Muscle layer of colon (tissue), 2 donors: ENCODE results near the gene FAM240B.
A peak's percentile ranks its signal among the peaks of the same experiment; 100 is the strongest.

ENCODE experiments used
- H3K27ac ChIP-seq: one replicate; pipeline ENCODE4 v1.7.0; 2013; ENCODE audit warnings: low read depth, mild to moderate bottlenecking, low read length, moderate library complexity
- H3K27me3 ChIP-seq, 2 donors: one replicate each; pipeline ENCODE4 v1.7.0; 2013; ENCODE audit warnings: low read length in 2 of 2, mild to moderate bottlenecking in 2 of 2; ENCODE audit not compliant: insufficient read depth in 2 of 2, control insufficient read depth in 1 of 2
- H3K36me3 ChIP-seq: one replicate; pipeline ENCODE4 v1.7.0; 2013; ENCODE audit warnings: mild to moderate bottlenecking, low read length; ENCODE audit not compliant: insufficient read depth
- H3K4me1 ChIP-seq: one replicate; pipeline ENCODE4 v1.7.0; 2013; ENCODE audit warnings: mild to moderate bottlenecking, low read length; ENCODE audit not compliant: insufficient read depth
- H3K4me3 ChIP-seq, 2 donors: one replicate each; pipeline ENCODE4 v1.7.0; 2013; ENCODE audit warnings: low read length in 2 of 2, low read depth in 1 of 2, mild to moderate bottlenecking in 1 of 2, moderate library complexity in 1 of 2
- H3K9ac ChIP-seq: one replicate; pipeline ENCODE4 v1.7.0; 2013; ENCODE audit warnings: low read length
- H3K9me3 ChIP-seq: one replicate; pipeline ENCODE4 v1.7.0; 2013; ENCODE audit warnings: mild to moderate bottlenecking, low read length
- donor health status: abdominal sarcoma.
- donor health status: Adenocarcinoma of cecum.

Gene FAM240B

DNA sequence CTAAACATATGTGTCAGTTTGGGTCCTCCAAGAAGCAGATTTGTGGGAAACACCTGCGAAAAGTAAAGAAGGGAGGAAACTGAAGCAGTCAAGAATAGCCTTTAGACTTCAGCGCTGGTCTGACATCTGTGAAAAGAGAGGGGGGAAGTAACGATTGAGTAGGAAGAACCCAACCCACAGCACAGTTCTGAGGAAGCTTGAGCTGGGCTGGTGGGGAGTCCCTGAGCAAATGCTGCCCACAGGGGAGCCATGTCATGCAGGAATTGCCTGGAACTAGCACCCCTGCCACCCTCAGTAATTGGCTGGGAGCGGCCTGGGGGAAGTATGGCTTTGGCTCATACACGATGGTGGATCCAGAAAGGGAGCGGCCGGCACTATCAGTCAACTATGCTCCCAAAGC lies 20.6 kb downstream of the FAM240B start:
- Histone ChIP-seq H3K36me3 (no peaks in the 10 kb centered on the region), H3K4me1 (no peaks in the 10 kb centered on the region), H3K27ac (no peak overlapping the region)

DNA sequence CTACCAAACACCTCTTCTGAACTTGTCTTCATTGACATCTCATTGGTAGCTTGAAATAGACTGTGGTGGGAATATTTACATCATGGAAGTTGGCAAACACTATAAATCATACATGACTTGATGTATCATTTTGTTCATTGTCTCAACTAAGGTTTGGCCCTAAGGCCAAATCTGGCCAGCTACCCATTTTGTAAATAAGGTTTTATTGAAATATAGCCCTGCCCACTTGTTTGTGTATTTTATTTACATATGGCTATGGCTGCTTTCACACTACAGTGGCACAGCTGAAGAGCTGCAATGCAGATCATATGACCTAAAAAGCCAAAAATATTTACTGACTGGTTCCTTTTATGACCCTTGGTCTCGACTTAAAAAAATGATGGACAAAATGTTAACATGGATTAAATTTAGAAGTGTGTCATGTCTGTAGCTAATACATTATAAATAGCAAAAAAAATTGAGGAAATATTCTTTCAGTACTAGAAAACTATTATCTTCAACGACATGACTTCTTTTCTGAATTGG lies 22.1 kb downstream of the FAM240B start:
- Histone ChIP-seq H3K9me3 (no peaks in the 10 kb centered on the region), H3K4me3 (no peak overlapping the region), H3K27me3 (no peaks in the 10 kb centered on the region), H3K4me1 (no peaks in the 10 kb centered on the region), H3K9ac (no peak overlapping the region), H3K27ac (no peak overlapping the region), H3K36me3 (no peaks in the 10 kb centered on the region)

More for the DNA sequence above, 20.6 kb downstream of the FAM240B start:
- Histone ChIP-seq H3K4me3 (no peak overlapping the region), H3K27me3 (no peaks in the 10 kb centered on the region), H3K9ac (no peak overlapping the region), H3K9me3 (no peaks in the 10 kb centered on the region)

DNA sequence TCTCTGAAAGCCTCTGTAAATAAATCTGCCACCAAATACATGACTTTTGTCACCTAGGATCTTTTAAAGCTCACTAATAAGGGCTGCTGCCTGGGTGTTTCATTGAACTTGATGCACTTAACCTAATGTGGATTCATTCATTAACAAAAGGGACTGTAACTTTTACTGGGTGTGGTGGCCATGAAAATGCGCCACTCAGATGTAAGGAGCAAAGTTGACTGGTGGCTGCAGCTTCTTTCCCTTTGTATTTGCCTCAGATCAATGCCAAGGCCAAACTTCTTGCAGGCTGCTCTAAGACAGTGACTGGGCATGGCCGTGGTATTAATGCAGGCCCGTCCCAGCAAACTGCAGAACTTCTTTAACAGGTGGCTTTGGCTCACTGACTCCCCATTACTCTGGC lies 22.9 kb downstream of the FAM240B start:
- H3K4me3 ChIP-seq, result no peak overlapping the region
- H3K9me3 ChIP-seq, result no peaks in the 10 kb centered on the region
- H3K4me1 ChIP-seq, result no peaks in the 10 kb centered on the region
- no peak overlapping the region for H3K27ac ChIP-seq
- H3K27me3 ChIP-seq, result no peaks in the 10 kb centered on the region
- H3K9ac ChIP-seq, result no peak overlapping the region
- H3K36me3 ChIP-seq, result no peaks in the 10 kb centered on the region

DNA sequence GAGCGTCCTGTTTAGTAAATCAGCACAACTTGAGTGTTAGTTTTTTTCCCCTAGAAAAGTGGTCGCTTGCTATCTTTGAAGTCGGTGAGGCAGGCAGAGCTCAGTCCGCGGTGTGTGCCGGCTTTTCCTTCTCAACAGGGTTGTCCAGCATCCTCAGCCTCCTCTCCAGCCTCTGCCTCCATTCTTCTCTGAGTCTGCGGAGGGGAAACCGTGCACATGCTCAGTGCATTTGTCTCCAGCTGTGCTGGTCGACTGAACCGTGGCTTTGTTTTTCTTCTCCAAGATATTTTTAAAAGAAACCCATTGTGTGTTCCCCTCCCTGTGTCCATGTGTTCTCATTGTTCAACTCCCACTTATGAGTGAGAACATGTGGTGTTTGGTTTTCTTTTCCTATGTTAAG lies 25.3 kb downstream of the FAM240B start:
- no peaks in the 10 kb centered on the region for H3K4me1 ChIP-seq
- no peak overlapping the region for H3K27ac ChIP-seq
- no peaks in the 10 kb centered on the region for H3K36me3 ChIP-seq
- no peak overlapping the region for H3K9ac ChIP-seq
- H3K4me3 ChIP-seq, result no peak overlapping the region
- no peaks in the 10 kb centered on the region for H3K9me3 ChIP-seq
- H3K27me3 ChIP-seq, result no peaks in the 10 kb centered on the region

DNA sequence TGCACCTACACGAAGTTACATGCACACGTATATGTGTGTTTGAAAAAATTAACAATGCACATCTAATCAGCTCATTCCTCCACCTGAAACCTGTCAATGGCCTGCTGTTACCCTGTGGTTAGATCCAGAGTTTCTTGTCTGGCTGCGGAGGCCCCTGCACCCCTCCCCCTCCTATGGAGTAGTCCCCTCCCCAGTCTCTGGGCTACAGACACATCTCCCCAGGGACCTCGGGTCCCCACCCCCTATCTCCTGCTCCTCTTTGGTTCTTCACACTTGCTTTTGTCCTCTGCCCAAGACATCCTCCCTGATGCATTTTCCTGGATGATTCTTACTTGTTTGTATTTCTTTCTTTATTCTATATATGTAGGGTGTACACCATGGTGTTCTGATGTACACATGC lies 27.2 kb downstream of the FAM240B start:
- H3K9ac ChIP-seq, result no peak overlapping the region
- H3K9me3 ChIP-seq, result no peaks in the 10 kb centered on the region
- H3K36me3 ChIP-seq, result no peaks in the 10 kb centered on the region
- H3K27ac ChIP-seq, result no peak overlapping the region
- H3K4me1 ChIP-seq, result no peaks in the 10 kb centered on the region
- no peaks in the 10 kb centered on the region for H3K27me3 ChIP-seq
- H3K4me3 ChIP-seq, result no peak overlapping the region

DNA sequence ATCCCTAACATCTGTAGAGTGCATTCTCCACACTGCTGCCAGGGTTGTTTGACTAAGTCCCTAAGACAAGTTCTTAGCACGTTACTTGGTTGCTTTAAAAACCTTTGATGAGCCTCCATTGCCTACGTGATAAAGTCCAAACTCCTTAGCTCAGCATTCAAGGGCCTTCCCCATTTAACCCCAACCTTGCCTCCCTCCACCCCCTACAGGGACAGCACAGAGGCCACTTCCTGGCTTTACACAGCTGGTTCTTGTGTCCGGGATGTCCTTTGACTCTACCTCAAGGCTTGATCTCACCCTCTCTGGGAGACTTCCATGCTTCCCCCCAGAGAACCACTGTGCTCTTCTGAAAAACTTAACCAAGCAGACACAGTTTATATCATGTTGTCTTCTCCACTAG lies 29.4 kb downstream of the FAM240B start:
- Histone ChIP-seq H3K4me1 (no peaks in the 10 kb centered on the region), H3K27ac (no peak overlapping the region)

DNA sequence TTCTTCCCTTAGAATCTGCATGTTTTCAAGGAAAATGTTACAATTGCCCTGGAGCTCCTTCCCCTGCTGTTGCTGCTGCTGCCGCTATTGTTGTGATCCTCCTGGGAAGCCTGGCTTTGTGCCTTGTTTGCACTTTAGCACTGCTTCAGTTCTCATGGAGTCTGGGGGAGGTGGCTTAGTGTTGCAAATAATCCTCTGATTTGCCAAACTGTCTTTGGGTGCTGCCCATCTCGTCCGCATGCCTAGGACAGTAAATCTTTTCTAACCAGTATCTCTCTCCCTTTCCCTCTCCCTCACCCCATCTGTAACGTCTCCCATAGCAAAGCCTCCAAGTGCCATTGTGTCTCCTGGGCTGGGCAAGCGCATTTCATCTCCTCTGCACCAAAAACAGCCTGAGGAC lies 30.3 kb downstream of the FAM240B start:
- no peak overlapping the region for H3K27ac ChIP-seq
- H3K9ac ChIP-seq, result no peak overlapping the region
- H3K27me3 ChIP-seq, result no peaks in the 10 kb centered on the region
- H3K9me3 ChIP-seq, result no peaks in the 10 kb centered on the region
- no peak overlapping the region for H3K4me3 ChIP-seq
- no peaks in the 10 kb centered on the region for H3K4me1 ChIP-seq
- no peaks in the 10 kb centered on the region for H3K36me3 ChIP-seq

More for the DNA sequence above, 29.4 kb downstream of the FAM240B start:
- Histone ChIP-seq H3K27me3 (no peaks in the 10 kb centered on the region), H3K9me3 (no peaks in the 10 kb centered on the region), H3K36me3 (no peaks in the 10 kb centered on the region), H3K4me3 (no peak overlapping the region), H3K9ac (no peak overlapping the region)

DNA sequence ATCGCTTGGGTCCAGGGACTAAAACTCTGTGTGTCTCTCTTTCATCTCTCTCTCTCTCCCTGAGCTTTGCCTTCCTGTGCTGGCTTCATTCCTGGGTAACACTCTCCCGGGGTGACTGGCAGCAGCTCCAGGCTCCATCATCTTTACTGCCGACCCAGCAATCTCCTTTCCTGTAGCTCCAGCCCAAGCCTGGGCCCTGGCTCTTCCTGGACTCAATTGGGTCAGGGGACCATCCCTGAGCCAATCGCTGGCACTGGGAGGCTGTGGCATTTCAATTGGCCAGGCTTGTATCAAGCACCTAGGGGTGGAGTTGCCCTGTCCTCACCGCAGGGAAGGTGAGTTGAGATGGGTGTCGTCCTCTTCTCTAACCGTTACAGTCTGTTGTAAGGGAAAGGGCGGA lies 31.9 kb downstream of the FAM240B start:
- H3K27ac ChIP-seq, result no peak overlapping the region
- H3K4me3 ChIP-seq, result no peak overlapping the region
- no peaks in the 10 kb centered on the region for H3K36me3 ChIP-seq
- no peaks in the 10 kb centered on the region for H3K27me3 ChIP-seq
- H3K4me1 ChIP-seq, result no peaks in the 10 kb centered on the region
- no peaks in the 10 kb centered on the region for H3K9me3 ChIP-seq
- H3K9ac ChIP-seq, result no peak overlapping the region

DNA sequence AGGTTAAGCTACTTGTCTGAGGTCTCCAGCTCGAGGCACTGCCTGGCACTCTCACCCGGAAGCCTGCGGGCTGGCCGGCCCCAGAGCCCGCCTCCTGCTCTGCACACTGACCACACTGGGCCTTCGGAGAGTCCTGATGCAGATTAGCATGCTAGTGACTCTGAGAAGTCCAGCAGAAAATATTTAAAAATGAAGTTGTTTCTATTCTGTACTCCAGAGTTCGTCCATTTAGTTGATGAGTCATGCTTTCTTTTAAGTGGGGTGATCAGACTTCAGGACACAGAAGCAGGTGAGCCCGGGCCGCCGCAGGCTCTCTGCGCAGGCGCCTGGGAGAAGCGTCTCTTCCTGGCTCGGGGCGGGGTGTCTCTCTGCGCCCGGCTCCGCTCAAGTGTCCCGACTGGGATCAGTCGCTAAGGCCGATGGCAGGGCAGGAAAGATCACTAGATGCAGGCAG lies 32.5 kb downstream of the FAM240B start:
- Histone ChIP-seq H3K27ac (no peak overlapping the region), H3K27me3 (no peaks in the 10 kb centered on the region), H3K9ac (no peak overlapping the region), H3K4me1 (no peaks in the 10 kb centered on the region), H3K9me3 (no peaks in the 10 kb centered on the region), H3K36me3 (no peaks in the 10 kb centered on the region), H3K4me3 (peak overlapping the region in 1 of 2 donors; percentile 26)

DNA sequence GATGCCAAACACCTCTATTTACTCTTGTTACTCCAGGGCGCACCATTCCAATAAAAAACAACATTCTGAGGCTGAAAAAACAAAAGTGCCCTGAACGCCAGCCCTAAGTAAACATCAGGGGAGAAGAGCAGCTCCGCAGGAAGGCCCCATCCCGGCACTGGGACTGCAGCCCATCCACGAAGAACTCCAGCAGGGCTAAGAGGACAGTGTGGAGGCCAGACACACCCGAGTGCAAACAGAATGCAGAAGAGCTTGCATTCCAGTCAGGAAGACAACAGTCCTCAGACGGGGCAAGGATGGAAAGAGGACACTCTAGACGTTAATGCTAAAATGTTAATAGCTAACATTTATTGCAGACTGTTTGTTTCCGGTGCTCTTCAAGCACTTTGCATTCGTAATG lies 33.0 kb downstream of the FAM240B start:
- H3K4me3 ChIP-seq, result peak overlapping the region in 1 of 2 donors; percentile 26
- H3K27me3 ChIP-seq, result no peaks in the 10 kb centered on the region
- no peak overlapping the region for H3K9ac ChIP-seq
- no peak overlapping the region for H3K27ac ChIP-seq
- no peaks in the 10 kb centered on the region for H3K9me3 ChIP-seq
- no peaks in the 10 kb centered on the region for H3K36me3 ChIP-seq
- H3K4me1 ChIP-seq, result no peaks in the 10 kb centered on the region

DNA sequence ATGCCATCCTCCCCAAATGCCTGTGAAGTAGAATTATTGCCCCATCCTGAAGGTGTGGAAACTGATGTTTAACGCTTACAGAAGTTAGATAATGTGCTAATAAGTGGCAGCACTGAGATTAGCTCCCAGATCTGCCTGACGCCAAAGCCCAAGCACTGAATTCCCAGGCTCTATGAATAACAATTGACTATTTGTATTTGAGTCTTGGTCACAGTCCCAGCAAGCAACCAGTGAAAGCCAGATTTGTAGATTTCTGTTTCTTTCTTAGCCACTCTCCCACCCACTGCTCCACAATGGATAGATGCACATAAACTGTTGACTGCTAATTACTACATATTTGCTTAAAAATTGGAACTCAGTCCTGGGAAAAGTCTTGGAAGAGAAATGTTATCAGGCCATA lies 34.4 kb downstream of the FAM240B start:
- H3K9me3 ChIP-seq, result no peaks in the 10 kb centered on the region
- no peak overlapping the region for H3K9ac ChIP-seq
- no peaks in the 10 kb centered on the region for H3K27me3 ChIP-seq
- H3K4me3 ChIP-seq, result no peak overlapping the region
- no peaks in the 10 kb centered on the region for H3K36me3 ChIP-seq
- H3K27ac ChIP-seq, result no peak overlapping the region
- H3K4me1 ChIP-seq, result no peaks in the 10 kb centered on the region

DNA sequence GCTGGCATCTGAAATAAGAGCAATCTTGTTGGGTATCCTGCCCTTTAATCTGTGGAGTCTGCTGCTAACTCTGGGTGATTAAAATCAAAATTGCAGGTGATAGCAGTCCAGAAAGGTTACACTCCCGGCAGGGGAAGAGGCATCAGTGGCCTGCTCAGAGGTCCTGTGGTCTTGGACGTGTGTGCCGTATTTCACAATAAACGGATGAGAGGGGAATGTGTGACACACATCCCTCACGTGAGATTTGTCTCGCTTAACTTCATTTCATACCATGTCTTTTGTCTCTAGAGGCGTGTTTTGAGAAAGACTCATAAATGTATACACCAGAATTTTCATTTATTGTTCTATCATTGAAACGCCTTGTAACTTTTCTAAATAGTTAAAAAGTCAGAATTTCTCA lies 36.6 kb downstream of the FAM240B start:
- Histone ChIP-seq H3K36me3 (no peaks in the 10 kb centered on the region), H3K4me1 (no peaks in the 10 kb centered on the region), H3K9ac (no peak overlapping the region), H3K27ac (no peak overlapping the region), H3K27me3 (no peaks in the 10 kb centered on the region), H3K9me3 (no peaks in the 10 kb centered on the region), H3K4me3 (no peak overlapping the region)
